ENCODE data around the gene OLFM4.
"Not testable (repeated sequence)": the region's sequence is repeated elsewhere in the genome, so short reads cannot be mapped to it uniquely, and the experiment has no call there.

OLFM4 gene

GRCh38 chr13:53010374-53011105 lies 18.1 kb upstream of the OLFM4 start:
- Histone ChIP-seq H3K18ac (ENCODE audit: low read length) (no peak overlapping the region), H3K27ac (ENCODE audit: low read depth, low read length) (no peak overlapping the region), H3K4me3 (ENCODE audit: low read depth, low read length) (no peak overlapping the region), H3K14ac (ENCODE audit: low read length) (no peak overlapping the region), H3K36me3 (ENCODE audit: control insufficient read depth in 1 of 2, insufficient read depth in 2 of 2, low read length in 2 of 2) (no peaks in the 10 kb centered on the region), H3K9me3 (ENCODE audit: insufficient read depth, low read depth, low read length) (no peaks in the 10 kb centered on the region), H3K9ac (ENCODE audit: low read length) (no peak overlapping the region), H3K4ac (ENCODE audit: low read depth, low read length) (no peak overlapping the region), H3K79me1 (ENCODE audit: low read length) (no peaks in the 10 kb centered on the region), H4K91ac (ENCODE audit: low read depth, low read length) (no peak overlapping the region), H3K23ac (ENCODE audit: low read length) (no peak overlapping the region), H4K12ac (ENCODE audit: low read depth, low read length) (no peak overlapping the region), H3K79me2 (ENCODE audit: control insufficient read depth, insufficient read depth, low read length, poor library complexity) (no peaks in the 10 kb centered on the region), H2BK120ac (ENCODE audit: insufficient read depth, low read length, poor library complexity) (no peak overlapping the region), H4K8ac (ENCODE audit: low read depth, low read length) (no peak overlapping the region), H3K4me2 (ENCODE audit: low read length) (no peak overlapping the region), H2BK12ac (ENCODE audit: low read length) (no peak overlapping the region), H3K27me3 (ENCODE audit: insufficient read depth, low read length) (no peaks in the 10 kb centered on the region), H2BK5ac (ENCODE audit: low read depth, low read length, poor library complexity) (no peak overlapping the region), H3K4me1 (ENCODE audit: control insufficient read depth in 1 of 2, insufficient read depth in 2 of 2, low read length in 2 of 2) (peaks cover 0 to 3% of the 10 kb centered on the region in 2 experiments), H2AFZ (ENCODE audit: insufficient read depth, low read length, poor library complexity) (no peak overlapping the region), H2AK5ac (ENCODE audit: low read length) (no peak overlapping the region)
- no CpG with 5 or more reads among the region's 7 CpGs for WGBS (ENCODE audit: extremely low coverage, insufficient coverage, insufficient read length)
- DNase-seq, result no peak

GRCh38 chr13:53012707-53013106 lies 15.9 kb upstream of the OLFM4 start:
- Histone ChIP-seq H2BK120ac (ENCODE audit: insufficient read depth, low read length, poor library complexity) (no peak overlapping the region), H2AFZ (ENCODE audit: insufficient read depth, low read length, poor library complexity) (no peak overlapping the region), H3K79me1 (ENCODE audit: low read length) (no peaks in the 10 kb centered on the region), H3K79me2 (ENCODE audit: control insufficient read depth, insufficient read depth, low read length, poor library complexity) (no peaks in the 10 kb centered on the region), H3K27me3 (ENCODE audit: insufficient read depth, low read length) (no peaks in the 10 kb centered on the region), H3K9ac (ENCODE audit: low read length) (no peak overlapping the region), H3K14ac (ENCODE audit: low read length) (no peak overlapping the region), H2AK5ac (ENCODE audit: low read length) (no peak overlapping the region), H3K18ac (ENCODE audit: low read length) (no peak overlapping the region), H3K27ac (ENCODE audit: low read depth, low read length) (no peak overlapping the region), H3K23ac (ENCODE audit: low read length) (no peak overlapping the region), H4K12ac (ENCODE audit: low read depth, low read length) (no peak overlapping the region), H3K4me2 (ENCODE audit: low read length) (no peak overlapping the region), H2BK5ac (ENCODE audit: low read depth, low read length, poor library complexity) (no peak overlapping the region), H3K4ac (ENCODE audit: low read depth, low read length) (no peak overlapping the region), H3K9me3 (ENCODE audit: insufficient read depth, low read depth, low read length) (peaks cover 1% of the 10 kb centered on the region), H4K91ac (ENCODE audit: low read depth, low read length) (no peak overlapping the region), H2BK12ac (ENCODE audit: low read length) (no peak overlapping the region), H3K4me1 (ENCODE audit: control insufficient read depth in 1 of 2, insufficient read depth in 2 of 2, low read length in 2 of 2) (no peaks in the 10 kb centered on the region), H3K4me3 (ENCODE audit: low read depth, low read length) (no peak overlapping the region), H3K36me3 (ENCODE audit: control insufficient read depth in 1 of 2, insufficient read depth in 2 of 2, low read length in 2 of 2) (no peaks in the 10 kb centered on the region), H4K8ac (ENCODE audit: low read depth, low read length) (no peak overlapping the region)
- DNase-seq, result no peak
- WGBS (ENCODE audit: extremely low coverage, insufficient coverage, insufficient read length), result no CpG with 5 or more reads among the region's 3 CpGs

- H3K27me3 ChIP-seq (ENCODE audit: insufficient read depth, low read length), result no peaks in the 10 kb centered on the region
- no peak overlapping the region for H4K12ac ChIP-seq (ENCODE audit: low read depth, low read length)
- H3K18ac ChIP-seq (ENCODE audit: low read length), result no peak overlapping the region
- no peak overlapping the region for H3K23ac ChIP-seq (ENCODE audit: low read length)
- H3K36me3 ChIP-seq (ENCODE audit: control insufficient read depth in 1 of 2, insufficient read depth in 2 of 2, low read length in 2 of 2), result no peaks in the 10 kb centered on the region
- H3K4ac ChIP-seq (ENCODE audit: low read depth, low read length), result no peak overlapping the region
- H3K27ac ChIP-seq (ENCODE audit: low read depth, low read length), result no peak overlapping the region
- no peak overlapping the region for H4K8ac ChIP-seq (ENCODE audit: low read depth, low read length)
- H3K79me2 ChIP-seq (ENCODE audit: control insufficient read depth, insufficient read depth, low read length, poor library complexity), result no peaks in the 10 kb centered on the region
- H2AFZ ChIP-seq (ENCODE audit: insufficient read depth, low read length, poor library complexity), result no peak overlapping the region
- WGBS (ENCODE audit: extremely low coverage, insufficient coverage, insufficient read length), result no CpG with 5 or more reads among the region's 5 CpGs
- H3K4me1 ChIP-seq (ENCODE audit: control insufficient read depth in 1 of 2, insufficient read depth in 2 of 2, low read length in 2 of 2), result no peaks in the 10 kb centered on the region
- H2BK120ac ChIP-seq (ENCODE audit: insufficient read depth, low read length, poor library complexity), result no peak overlapping the region
- H4K91ac ChIP-seq (ENCODE audit: low read depth, low read length), result no peak overlapping the region
- no peak overlapping the region for H2BK12ac ChIP-seq (ENCODE audit: low read length)
- no peak for DNase-seq
- no peak overlapping the region for H3K4me3 ChIP-seq (ENCODE audit: low read depth, low read length)
- H3K9me3 ChIP-seq (ENCODE audit: insufficient read depth, low read depth, low read length), result peaks cover 1% of the 10 kb centered on the region
- no peak overlapping the region for H3K9ac ChIP-seq (ENCODE audit: low read length)
- H3K14ac ChIP-seq (ENCODE audit: low read length), result no peak overlapping the region
- no peak overlapping the region for H3K4me2 ChIP-seq (ENCODE audit: low read length)
- H2BK5ac ChIP-seq (ENCODE audit: low read depth, low read length, poor library complexity), result no peak overlapping the region
- H3K79me1 ChIP-seq (ENCODE audit: low read length), result no peaks in the 10 kb centered on the region
- no peak overlapping the region for H2AK5ac ChIP-seq (ENCODE audit: low read length)
Measured at GRCh38 chr13:53013113-53013512, 15.5 kb upstream of the OLFM4 start.

- not testable (repeated sequence) for H3K9ac ChIP-seq (ENCODE audit: low read length); H2BK120ac ChIP-seq (ENCODE audit: insufficient read depth, low read length, poor library complexity); H3K79me2 ChIP-seq (ENCODE audit: control insufficient read depth, insufficient read depth, low read length, poor library complexity); H4K91ac ChIP-seq (ENCODE audit: low read depth, low read length); DNase-seq; H2BK12ac ChIP-seq (ENCODE audit: low read length); H3K4ac ChIP-seq (ENCODE audit: low read depth, low read length); H3K27me3 ChIP-seq (ENCODE audit: insufficient read depth, low read length); H3K4me2 ChIP-seq (ENCODE audit: low read length); H2AK5ac ChIP-seq (ENCODE audit: low read length); H3K4me1 ChIP-seq (ENCODE audit: control insufficient read depth in 1 of 2, insufficient read depth in 2 of 2, low read length in 2 of 2); H4K8ac ChIP-seq (ENCODE audit: low read depth, low read length); H2BK5ac ChIP-seq (ENCODE audit: low read depth, low read length, poor library complexity); H3K4me3 ChIP-seq (ENCODE audit: low read depth, low read length); H3K79me1 ChIP-seq (ENCODE audit: low read length); H3K23ac ChIP-seq (ENCODE audit: low read length); H2AFZ ChIP-seq (ENCODE audit: insufficient read depth, low read length, poor library complexity); H4K12ac ChIP-seq (ENCODE audit: low read depth, low read length); H3K9me3 ChIP-seq (ENCODE audit: insufficient read depth, low read depth, low read length); H3K18ac ChIP-seq (ENCODE audit: low read length); H3K27ac ChIP-seq (ENCODE audit: low read depth, low read length); H3K36me3 ChIP-seq (ENCODE audit: control insufficient read depth in 1 of 2, insufficient read depth in 2 of 2, low read length in 2 of 2); H3K14ac ChIP-seq (ENCODE audit: low read length)
- no CpG with 5 or more reads among the region's 3 CpGs for WGBS (ENCODE audit: extremely low coverage, insufficient coverage, insufficient read length)
Measured at GRCh38 chr13:53014018-53014417, 14.6 kb upstream of the OLFM4 start.
